ENCODE measurements around the gene FAM25G.
"Not testable (repeated sequence)": the region's sequence is repeated elsewhere in the genome, so short reads cannot be mapped to it uniquely, and the experiment has no call there.

DNA sequence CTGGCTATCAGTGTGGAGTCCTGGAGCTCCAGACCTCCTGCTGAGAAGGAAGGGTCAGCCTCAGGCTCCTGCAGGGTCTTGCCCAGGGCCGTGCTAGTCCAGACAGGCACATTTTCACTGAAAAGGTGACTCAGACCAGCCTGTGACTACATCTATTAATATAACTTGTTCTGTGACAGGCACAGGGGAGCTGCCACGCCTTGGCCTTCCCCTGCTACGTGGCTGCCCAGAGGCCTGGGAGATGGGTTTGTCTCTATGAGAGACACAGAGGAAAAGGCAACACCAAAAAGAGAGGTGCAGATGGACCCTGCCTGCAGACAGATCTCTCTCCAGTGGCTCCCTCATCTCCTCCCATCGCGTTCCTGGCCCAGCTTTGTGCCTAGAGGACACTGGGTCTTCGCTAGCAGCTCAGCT is 9.7 kb downstream of the FAM25G start:
- TF ChIP-seq, protein P1, sequence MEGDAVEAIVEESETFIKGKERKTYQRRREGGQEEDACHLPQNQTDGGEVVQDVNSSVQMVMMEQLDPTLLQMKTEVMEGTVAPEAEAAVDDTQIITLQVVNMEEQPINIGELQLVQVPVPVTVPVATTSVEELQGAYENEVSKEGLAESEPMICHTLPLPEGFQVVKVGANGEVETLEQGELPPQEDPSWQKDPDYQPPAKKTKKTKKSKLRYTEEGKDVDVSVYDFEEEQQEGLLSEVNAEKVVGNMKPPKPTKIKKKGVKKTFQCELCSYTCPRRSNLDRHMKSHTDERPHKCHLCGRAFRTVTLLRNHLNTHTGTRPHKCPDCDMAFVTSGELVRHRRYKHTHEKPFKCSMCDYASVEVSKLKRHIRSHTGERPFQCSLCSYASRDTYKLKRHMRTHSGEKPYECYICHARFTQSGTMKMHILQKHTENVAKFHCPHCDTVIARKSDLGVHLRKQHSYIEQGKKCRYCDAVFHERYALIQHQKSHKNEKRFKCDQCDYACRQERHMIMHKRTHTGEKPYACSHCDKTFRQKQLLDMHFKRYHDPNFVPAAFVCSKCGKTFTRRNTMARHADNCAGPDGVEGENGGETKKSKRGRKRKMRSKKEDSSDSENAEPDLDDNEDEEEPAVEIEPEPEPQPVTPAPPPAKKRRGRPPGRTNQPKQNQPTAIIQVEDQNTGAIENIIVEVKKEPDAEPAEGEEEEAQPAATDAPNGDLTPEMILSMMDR (IDR thresholded peaks at IDR 0.05; ENCODE audit: low read length) = not testable (repeated sequence)
- TF ChIP-seq EZH2 (IDR thresholded peaks at IDR 0.05; ENCODE audit: borderline replicate concordance, low read length) = not testable (repeated sequence)
